ENCODE data around the gene PLCL2. TPM values are rescaled to one million over a fixed set of nuclear protein-coding genes. Genes with fewer than 3 reads are reported as not detected.

The PLCL2 gene
- total and polyA plus RNA-seq, 2 donors (not counting 1 experiment from before 2014, with no cell fraction given): 21.7 to 55.2 TPM

DNA sequence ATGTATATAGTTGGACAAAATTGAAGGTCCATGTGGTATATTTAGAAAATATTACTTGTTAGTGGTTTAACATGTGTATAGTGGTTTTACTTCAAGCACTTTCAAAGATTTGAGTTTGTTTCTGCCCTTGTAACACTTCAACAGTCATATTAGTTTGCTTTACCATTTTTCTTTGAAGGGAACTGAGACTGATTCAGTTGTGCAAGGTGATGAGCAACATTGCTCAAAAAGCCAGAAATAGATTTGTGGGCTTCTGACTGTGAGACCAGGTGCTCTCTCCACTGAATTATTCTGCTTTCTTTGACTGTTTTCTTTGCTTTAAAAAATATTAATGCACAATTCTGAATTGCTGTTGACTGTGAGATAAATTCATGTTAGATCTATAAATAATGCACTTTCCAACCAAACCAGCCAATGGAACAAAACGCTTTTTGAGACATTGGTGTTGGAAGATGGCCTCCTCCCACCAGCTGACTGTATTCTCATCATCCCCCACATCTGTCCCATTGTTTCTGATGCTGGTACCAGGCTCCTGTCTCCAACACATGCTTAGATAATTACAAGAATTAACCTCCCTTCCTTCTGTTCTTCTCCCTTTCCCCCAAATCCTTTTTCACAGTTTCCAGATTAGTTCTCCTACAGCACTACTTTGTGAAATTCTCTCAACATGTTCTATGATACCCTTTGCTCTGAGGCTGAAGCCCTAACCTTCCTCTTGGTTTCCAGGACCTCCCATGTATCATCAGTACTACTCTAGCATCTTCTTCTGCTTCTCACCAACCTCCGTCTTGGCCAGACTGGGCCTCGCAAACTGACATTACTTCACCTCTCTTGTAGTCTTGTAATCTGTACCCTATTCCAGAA, 27.9 kb downstream of the PLCL2 start:
- Histone ChIP-seq H4K20me1 (ENCODE audit: control insufficient read depth, insufficient read depth, low read length, poor library complexity, severe bottlenecking) (peaks cover 5% of the 10 kb centered on the region), H3K27ac (ENCODE audit: low read length in 2 of 2) (peak overlapping the region; percentile 77 to 88), H3K79me2 (ENCODE audit: control insufficient read depth, insufficient read depth, low read length) (peaks cover 86% of the 10 kb centered on the region), H3K9me3 (ENCODE audit: control extremely low read depth in 1 of 3, control insufficient read depth in 2 of 3, insufficient read depth in 1 of 3, low read length in 2 of 3) (no peaks in the 10 kb centered on the region), H3K9ac (ENCODE audit: low read length) (peak overlapping the region; percentile 31), H3K27me3 (replicated peaks in 1 of 4; ENCODE audit: control extremely low read depth in 1 of 4, control insufficient read depth in 3 of 4, insufficient read depth in 4 of 4, low read length in 3 of 4) (no peaks in the 10 kb centered on the region), H3K4me1 (ENCODE audit: control insufficient read depth in 2 of 2, insufficient read depth in 2 of 2, low read length in 2 of 2) (peaks cover 69 to 78% of the 10 kb centered on the region in 2 donors), H3K36me3 (replicated peaks in 1 of 2; ENCODE audit: control extremely low read depth in 1 of 2, control insufficient read depth in 1 of 2, extremely low read depth in 1 of 2, insufficient read depth in 2 of 2, low read length in 1 of 2) (no peaks in the 10 kb centered on the region), H3K4me3 (ENCODE audit: control extremely low read depth in 1 of 5, extremely low read depth in 1 of 5, insufficient read depth in 1 of 5, low read depth in 2 of 5, low read length in 4 of 5) (peak overlapping the region in 1 of 5 experiments; percentile 52), H3K4me2 (replicated peaks; ENCODE audit: low read depth, low read length, poor library complexity, severe bottlenecking) (peak overlapping the region; percentile 71), H2AFZ (ENCODE audit: insufficient read depth, low read depth, low read length, poor library complexity, severe bottlenecking) (peak overlapping the region; percentile 69)
- DNase-seq: peak; percentile 55
- H3K4me1 Mint-ChIP-seq: peaks cover 71% of the 10 kb centered on the region
- POLR2A ChIA-PET: interaction anchor here (1.4 kb wide), 1 partner anchor 29 kb away, joined by 5 read pairs; no protein-coding TSS in a partner anchor
- intact Hi-C loops (cut with micrococcal nuclease): loop anchor here (2.0 to 10.0 kb wide), 2 partner anchors 14 to 282 kb away; no protein-coding TSS in a partner anchor
- peak overlapping the region; percentile 87 for H3K27ac Mint-ChIP-seq
- CTCF ChIA-PET: no interaction called here
- WGBS (ENCODE audit: insufficient coverage): 20% methylated on average over 3 of the region's 3 CpGs
- ATAC-seq (ENCODE audit: low read depth): peak; percentile 86
- H3K4me3 Mint-ChIP-seq: peak overlapping the region; percentile 70
- TF ChIP-seq CTCF (IDR thresholded peaks at IDR 0.05): no peak
- TF ChIP-seq EZH2 (IDR thresholded peaks at IDR 0.05; ENCODE audit: borderline replicate concordance, insufficient read depth, low read depth, low read length, poor library complexity, severe bottlenecking): no peak
- H3K27me3 Mint-ChIP-seq: no peaks in the 10 kb centered on the region
- H3K9me3 Mint-ChIP-seq (ENCODE audit: insufficient read depth): no peaks in the 10 kb centered on the region

DNA sequence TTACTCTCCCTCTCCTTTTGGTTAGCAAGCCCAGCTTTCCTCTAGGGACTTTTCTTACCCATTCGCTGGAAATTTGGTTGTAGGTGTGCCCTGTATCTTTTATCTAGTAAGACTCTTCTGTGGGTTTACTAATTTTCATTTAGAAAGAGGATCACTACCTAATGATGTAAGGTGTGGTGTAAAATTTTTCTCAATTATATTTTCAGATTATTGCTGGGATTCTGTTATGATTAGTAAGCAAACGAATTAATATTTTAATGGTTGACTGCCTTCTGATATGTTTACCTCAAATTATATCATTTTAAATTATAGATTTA, 28.5 kb downstream of the PLCL2 start:
- TF ChIP-seq CTCF (IDR thresholded peaks at IDR 0.05): no peak
- TF ChIP-seq EZH2 (IDR thresholded peaks at IDR 0.05; ENCODE audit: borderline replicate concordance, insufficient read depth, low read depth, low read length, poor library complexity, severe bottlenecking): no peak
- ATAC-seq (ENCODE audit: low read depth) (no peak), DNase-seq (no peak)
- peak overlapping the region; percentile 87 for H3K27ac Mint-ChIP-seq
- ChIA-PET POLR2A (interaction anchor here (0.7 to 1.4 kb wide), 2 partner anchors 11 to 29 kb away, joined by 3 to 5 read pairs; no protein-coding TSS in a partner anchor), CTCF (no interaction called here)
- Histone ChIP-seq H4K20me1 (ENCODE audit: control insufficient read depth, insufficient read depth, low read length, poor library complexity, severe bottlenecking) (peaks cover 5% of the 10 kb centered on the region), H3K27ac (ENCODE audit: low read length in 2 of 2) (peak overlapping the region; percentile 77 to 88), H3K36me3 (replicated peaks in 1 of 2; ENCODE audit: control extremely low read depth in 1 of 2, control insufficient read depth in 1 of 2, extremely low read depth in 1 of 2, insufficient read depth in 2 of 2, low read length in 1 of 2) (no peaks in the 10 kb centered on the region), H2AFZ (ENCODE audit: insufficient read depth, low read depth, low read length, poor library complexity, severe bottlenecking) (peak overlapping the region; percentile 69), H3K4me2 (replicated peaks; ENCODE audit: low read depth, low read length, poor library complexity, severe bottlenecking) (peak overlapping the region; percentile 71), H3K9me3 (ENCODE audit: control extremely low read depth in 1 of 3, control insufficient read depth in 2 of 3, insufficient read depth in 1 of 3, low read length in 2 of 3) (no peaks in the 10 kb centered on the region), H3K9ac (ENCODE audit: low read length) (peak overlapping the region; percentile 31), H3K79me2 (ENCODE audit: control insufficient read depth, insufficient read depth, low read length) (peaks cover 86% of the 10 kb centered on the region), H3K27me3 (replicated peaks in 1 of 4; ENCODE audit: control extremely low read depth in 1 of 4, control insufficient read depth in 3 of 4, insufficient read depth in 4 of 4, low read length in 3 of 4) (no peaks in the 10 kb centered on the region), H3K4me1 (ENCODE audit: control insufficient read depth in 2 of 2, insufficient read depth in 2 of 2, low read length in 2 of 2) (peaks cover 68 to 83% of the 10 kb centered on the region in 2 donors), H3K4me3 (ENCODE audit: control extremely low read depth in 1 of 5, extremely low read depth in 1 of 5, insufficient read depth in 1 of 5, low read depth in 2 of 5, low read length in 4 of 5) (no peak overlapping the region)
- H3K4me3 Mint-ChIP-seq: peak overlapping the region; percentile 70
- peaks cover 71% of the 10 kb centered on the region for H3K4me1 Mint-ChIP-seq
- no peaks in the 10 kb centered on the region for H3K27me3 Mint-ChIP-seq
- WGBS (ENCODE audit: insufficient coverage): no CpG with 5 or more reads among the region's 2 CpGs
- intact Hi-C loops (cut with micrococcal nuclease): loop anchor here (2.0 to 10.0 kb wide), 2 partner anchors 14 to 282 kb away; no protein-coding TSS in a partner anchor
- no peaks in the 10 kb centered on the region for H3K9me3 Mint-ChIP-seq (ENCODE audit: insufficient read depth)

Measured in B cell (primary cell).